OCI-LY1 (cell line): Measurements from ENCODE around the gene PFKL.

Experiments
- EZH2 ChIP-seq: fragments of 200-600 bp; sonication (generic), shearing (Covaris generic); IDR thresholded peaks from 2 replicates; pipeline ENCODE4 v1.8.0; 2017; ENCODE audit warnings: borderline replicate concordance, mixed run types, mild to moderate bottlenecking, antibody characterized with exemption, low read length, moderate library complexity, mixed read lengths
- TF ChIP-seq, protein P1 (sequence below): fragments of 200-600 bp; sonication (generic), shearing (Covaris generic); IDR thresholded peaks from 2 replicates; pipeline ENCODE4 v1.5.1; 2017; ENCODE audit warnings: mild to moderate bottlenecking, antibody characterized with exemption, low read length, moderate library complexity, mixed read lengths

GRCh38 chr21:44293551-44294231 is 6.2 kb upstream of the PFKL start:
- TF ChIP-seq, protein P1, sequence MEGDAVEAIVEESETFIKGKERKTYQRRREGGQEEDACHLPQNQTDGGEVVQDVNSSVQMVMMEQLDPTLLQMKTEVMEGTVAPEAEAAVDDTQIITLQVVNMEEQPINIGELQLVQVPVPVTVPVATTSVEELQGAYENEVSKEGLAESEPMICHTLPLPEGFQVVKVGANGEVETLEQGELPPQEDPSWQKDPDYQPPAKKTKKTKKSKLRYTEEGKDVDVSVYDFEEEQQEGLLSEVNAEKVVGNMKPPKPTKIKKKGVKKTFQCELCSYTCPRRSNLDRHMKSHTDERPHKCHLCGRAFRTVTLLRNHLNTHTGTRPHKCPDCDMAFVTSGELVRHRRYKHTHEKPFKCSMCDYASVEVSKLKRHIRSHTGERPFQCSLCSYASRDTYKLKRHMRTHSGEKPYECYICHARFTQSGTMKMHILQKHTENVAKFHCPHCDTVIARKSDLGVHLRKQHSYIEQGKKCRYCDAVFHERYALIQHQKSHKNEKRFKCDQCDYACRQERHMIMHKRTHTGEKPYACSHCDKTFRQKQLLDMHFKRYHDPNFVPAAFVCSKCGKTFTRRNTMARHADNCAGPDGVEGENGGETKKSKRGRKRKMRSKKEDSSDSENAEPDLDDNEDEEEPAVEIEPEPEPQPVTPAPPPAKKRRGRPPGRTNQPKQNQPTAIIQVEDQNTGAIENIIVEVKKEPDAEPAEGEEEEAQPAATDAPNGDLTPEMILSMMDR, result no peak
- no peak for TF ChIP-seq EZH2
